Measurements from ENCODE around the gene SLK.

DNA sequence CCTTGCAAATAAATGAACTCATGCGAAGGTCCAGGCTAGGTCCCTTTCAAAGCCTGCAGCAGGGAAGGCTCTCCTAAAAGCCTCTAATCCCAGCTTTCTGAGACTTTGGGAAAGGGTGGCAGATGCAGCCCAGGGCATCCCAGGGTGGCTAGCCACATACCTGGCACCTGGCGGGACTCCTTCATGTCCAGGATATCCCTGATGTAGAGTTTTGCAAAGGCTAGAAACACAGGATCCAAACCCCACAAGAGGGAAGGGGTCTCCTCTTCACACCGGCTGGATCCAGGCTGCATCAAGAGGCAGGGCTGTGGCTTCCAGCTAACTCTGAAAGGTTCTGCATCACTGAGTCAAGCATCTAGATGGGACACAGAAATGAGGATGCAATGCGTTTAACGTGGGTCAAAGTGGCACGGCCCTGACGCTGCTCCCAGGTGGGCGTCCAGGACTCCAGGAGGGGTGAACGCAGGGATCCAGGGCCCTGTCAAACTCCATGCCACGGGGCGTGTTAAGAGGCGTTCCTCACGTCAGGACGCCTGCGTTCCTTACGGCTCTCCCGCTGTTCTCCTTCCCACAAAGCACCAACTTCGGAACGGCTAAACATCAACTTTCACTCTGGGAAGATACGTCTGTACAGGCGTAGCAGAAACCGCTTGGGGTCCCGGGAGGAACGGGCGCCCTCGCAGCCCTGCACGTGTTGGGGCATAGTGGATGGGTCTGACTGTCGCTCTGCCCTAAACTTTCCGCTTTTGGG lies 49.5 kb upstream of the SLK start:
- TF ChIP-seq, protein P1, sequence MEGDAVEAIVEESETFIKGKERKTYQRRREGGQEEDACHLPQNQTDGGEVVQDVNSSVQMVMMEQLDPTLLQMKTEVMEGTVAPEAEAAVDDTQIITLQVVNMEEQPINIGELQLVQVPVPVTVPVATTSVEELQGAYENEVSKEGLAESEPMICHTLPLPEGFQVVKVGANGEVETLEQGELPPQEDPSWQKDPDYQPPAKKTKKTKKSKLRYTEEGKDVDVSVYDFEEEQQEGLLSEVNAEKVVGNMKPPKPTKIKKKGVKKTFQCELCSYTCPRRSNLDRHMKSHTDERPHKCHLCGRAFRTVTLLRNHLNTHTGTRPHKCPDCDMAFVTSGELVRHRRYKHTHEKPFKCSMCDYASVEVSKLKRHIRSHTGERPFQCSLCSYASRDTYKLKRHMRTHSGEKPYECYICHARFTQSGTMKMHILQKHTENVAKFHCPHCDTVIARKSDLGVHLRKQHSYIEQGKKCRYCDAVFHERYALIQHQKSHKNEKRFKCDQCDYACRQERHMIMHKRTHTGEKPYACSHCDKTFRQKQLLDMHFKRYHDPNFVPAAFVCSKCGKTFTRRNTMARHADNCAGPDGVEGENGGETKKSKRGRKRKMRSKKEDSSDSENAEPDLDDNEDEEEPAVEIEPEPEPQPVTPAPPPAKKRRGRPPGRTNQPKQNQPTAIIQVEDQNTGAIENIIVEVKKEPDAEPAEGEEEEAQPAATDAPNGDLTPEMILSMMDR (conservative IDR thresholded peaks at IDR 0.05; ENCODE audit: low read depth, low read length): no peak
- no peak for TF ChIP-seq EZH2 (IDR thresholded peaks at IDR 0.05; ENCODE audit: borderline replicate concordance, low read depth, low read length, poor library complexity, severe bottlenecking)
